Calu3 (cell line): ENCODE results near the gene NCKAP5L. TPM values are rescaled to one million over a fixed set of nuclear protein-coding genes. Genes with fewer than 3 reads are reported as not detected.

Experiments
- BruUV-seq: library from RNA; stranded (reverse); fragments of 400-500 nt; replicated peaks from 2 replicates; lab custom pipeline; 2021; lab: Mats Ljungman, UMichigan
- CTCF ChIA-PET: fragments of 300-600 bp; sonication (Branson Sonifier 250); formaldehyde crosslinking; loops from one replicate; lab custom pipeline; 2022; ENCODE audit warnings: antibody characterized with exemption; lab: Charles Lee
- DNase-seq: peaks from one replicate; pipeline ENCODE4 v3.0.0; 2022
- H3K27ac Mint-ChIP-seq: one replicate; pipeline ENCODE4 v1.8.0; 2022; ENCODE audit warnings: mixed read lengths; ENCODE audit not compliant: unreplicated experiment
- H3K27me3 Mint-ChIP-seq: one replicate; pipeline ENCODE4 v1.8.0; 2022; ENCODE audit warnings: mixed read lengths; ENCODE audit not compliant: unreplicated experiment
- H3K36me3 Mint-ChIP-seq: one replicate; pipeline ENCODE4 v1.8.0; 2022; ENCODE audit warnings: mild to moderate bottlenecking, moderate library complexity, mixed read lengths; ENCODE audit not compliant: insufficient read depth, unreplicated experiment
- H3K4me1 Mint-ChIP-seq: one replicate; pipeline ENCODE4 v1.8.0; 2022; ENCODE audit warnings: mild to moderate bottlenecking, low read depth, mixed read lengths; ENCODE audit not compliant: unreplicated experiment
- H3K4me3 Mint-ChIP-seq: one replicate; pipeline ENCODE4 v1.8.0; 2022; ENCODE audit warnings: mild to moderate bottlenecking, low read depth, moderate library complexity, mixed read lengths; ENCODE audit not compliant: unreplicated experiment
- H3K9me3 Mint-ChIP-seq: one replicate; pipeline ENCODE4 v1.8.0; 2022; ENCODE audit warnings: low read depth, mixed read lengths; ENCODE audit not compliant: unreplicated experiment
- CTCF ChIP-seq: fragments of 200-600 bp; IDR thresholded peaks from one replicate; pipeline ENCODE4 v1.8.0; 2022; ENCODE audit warnings: antibody characterized with exemption; ENCODE audit not compliant: unreplicated experiment
- intact Hi-C: fragments of 100-400 bp; cut with micrococcal nuclease; formaldehyde crosslinking; loops from one replicate; pipeline ENCODE4 v1.10.0; 2022; ENCODE audit not compliant: unreplicated experiment
- total RNA-seq: library from RNA; stranded (reverse); gene quantifications from 2 replicates; pipeline ENCODE4 v1.2.3, GENCODE V29; 2022

The NCKAP5L gene
- total RNA-seq, 1 experiment from 2014 or later = 10.0 TPM

- Mint-ChIP-seq H3K27ac (no peak overlapping the region), H3K36me3 (peaks cover 18% of the 10 kb centered on the region), H3K27me3 (no peaks in the 10 kb centered on the region), H3K9me3 (no peaks in the 10 kb centered on the region), H3K4me3 (no peak overlapping the region), H3K4me1 (peaks cover 8% of the 10 kb centered on the region)
- BruUV-seq = no TSS peak
- CTCF ChIA-PET = no interaction called here
- no peak for TF ChIP-seq CTCF
- intact Hi-C loops = no loop called here
- DNase-seq = no peak
These were observed 4.3 kb downstream of the NCKAP5L start for GRCh38 chr12:49823951-49824350.

- H3K27ac Mint-ChIP-seq = no peak overlapping the region
- no peak for DNase-seq
- peaks cover 14% of the 10 kb centered on the region for H3K36me3 Mint-ChIP-seq
- H3K4me1 Mint-ChIP-seq = peaks cover 2% of the 10 kb centered on the region
- no TSS peak for BruUV-seq
- H3K27me3 Mint-ChIP-seq = no peaks in the 10 kb centered on the region
- intact Hi-C loops = no loop called here
- no peaks in the 10 kb centered on the region for H3K9me3 Mint-ChIP-seq
- no peak for TF ChIP-seq CTCF
- H3K4me3 Mint-ChIP-seq = no peak overlapping the region
- CTCF ChIA-PET = no interaction called here
These were observed 4.9 kb downstream of the NCKAP5L start for GRCh38 chr12:49823350-49823749.

- Mint-ChIP-seq H3K4me1 (no peaks in the 10 kb centered on the region), H3K27me3 (no peaks in the 10 kb centered on the region), H3K36me3 (no peaks in the 10 kb centered on the region), H3K27ac (no peak overlapping the region), H3K4me3 (no peak overlapping the region), H3K9me3 (no peaks in the 10 kb centered on the region)
- BruUV-seq = no TSS peak
- intact Hi-C loops = no loop called here
- CTCF ChIA-PET = no interaction called here
- no peak for TF ChIP-seq CTCF
- no peak for DNase-seq
These were observed 6.6 kb downstream of the NCKAP5L start for GRCh38 chr12:49821373-49822287.

GRCh38 chr12:49819786-49820185 lies 8.4 kb downstream of the NCKAP5L start:
- CTCF ChIA-PET = interaction anchor here (0.6 kb wide), 1 partner anchor 187 kb away, joined by 3 read pairs; no protein-coding TSS in a partner anchor
- intact Hi-C loops = no loop called here
- no peak for TF ChIP-seq CTCF
- DNase-seq = no peak
- no peak overlapping the region for H3K4me3 Mint-ChIP-seq
- no peaks in the 10 kb centered on the region for H3K27me3 Mint-ChIP-seq
- no peaks in the 10 kb centered on the region for H3K9me3 Mint-ChIP-seq
- no peak overlapping the region for H3K27ac Mint-ChIP-seq
- no peaks in the 10 kb centered on the region for H3K4me1 Mint-ChIP-seq
- BruUV-seq = no TSS peak
- no peaks in the 10 kb centered on the region for H3K36me3 Mint-ChIP-seq
